Fibroblast of upper back skin (primary cell): ENCODE measurements around the gene ATP5ME.

Experiments used
- DNase-seq: peaks from one replicate; pipeline ENCODE4 v3.0.0-alpha.2; 2013

The ATP5ME gene

DNA sequence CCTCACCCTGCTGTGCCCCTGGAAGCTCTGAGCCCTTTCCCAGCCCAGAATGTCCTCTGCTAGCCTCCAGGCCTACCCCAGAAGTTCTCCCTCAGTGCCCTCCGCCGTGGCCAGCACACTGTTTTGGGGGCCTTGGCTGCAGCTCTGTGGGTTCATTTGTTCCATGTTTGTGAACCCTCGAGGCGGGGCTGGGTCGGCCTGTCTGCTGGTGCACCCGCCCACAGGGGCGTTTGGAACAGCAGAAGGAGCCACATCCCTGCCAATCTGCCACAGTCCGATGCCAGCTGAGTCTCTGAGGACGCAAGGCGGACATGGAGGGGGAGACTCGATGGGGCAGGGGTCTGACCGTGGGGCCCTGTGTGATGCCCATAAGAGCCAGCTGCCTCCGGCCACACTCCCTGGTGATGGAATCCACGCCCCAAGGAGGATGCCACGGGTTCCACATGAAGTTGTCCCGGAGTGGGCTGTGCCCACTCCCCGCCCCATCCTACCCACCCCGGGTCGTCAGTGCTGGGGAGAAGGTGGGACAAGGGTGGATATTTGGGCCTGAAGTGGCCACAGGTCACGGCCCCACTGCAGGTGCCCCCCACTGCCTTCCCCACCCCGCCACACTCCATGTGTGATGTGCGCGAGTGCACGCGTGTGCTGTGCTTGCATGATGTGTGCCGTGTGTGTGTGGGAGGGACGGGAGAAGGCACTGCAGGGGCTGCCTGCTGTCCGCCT lies 7.1 kb downstream of the ATP5ME start:
- DNase-seq, result no peak

DNA sequence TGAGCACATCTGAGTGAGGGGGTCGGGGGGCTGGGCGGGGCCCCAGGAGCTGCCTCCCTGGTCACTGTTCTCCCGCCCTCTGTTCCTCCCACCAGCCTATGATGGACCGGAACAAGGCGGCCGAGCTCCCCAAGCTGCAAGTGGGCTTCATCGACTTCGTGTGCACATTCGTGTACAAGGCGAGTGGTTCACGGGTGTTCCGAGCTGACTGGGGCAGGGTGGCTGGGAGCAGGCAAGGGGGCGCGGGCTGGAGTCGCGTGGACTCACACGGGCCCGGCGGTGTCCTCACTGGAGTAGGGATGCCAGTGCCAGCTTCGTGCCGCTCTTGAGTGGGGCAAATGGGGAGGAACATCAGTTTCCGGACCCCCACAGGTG lies 7.7 kb downstream of the ATP5ME start:
- DNase-seq, result no peak

GRCh38 chr4:665751-666435 lies 8.2 kb downstream of the ATP5ME start:
- DNase-seq, result no peak

DNA sequence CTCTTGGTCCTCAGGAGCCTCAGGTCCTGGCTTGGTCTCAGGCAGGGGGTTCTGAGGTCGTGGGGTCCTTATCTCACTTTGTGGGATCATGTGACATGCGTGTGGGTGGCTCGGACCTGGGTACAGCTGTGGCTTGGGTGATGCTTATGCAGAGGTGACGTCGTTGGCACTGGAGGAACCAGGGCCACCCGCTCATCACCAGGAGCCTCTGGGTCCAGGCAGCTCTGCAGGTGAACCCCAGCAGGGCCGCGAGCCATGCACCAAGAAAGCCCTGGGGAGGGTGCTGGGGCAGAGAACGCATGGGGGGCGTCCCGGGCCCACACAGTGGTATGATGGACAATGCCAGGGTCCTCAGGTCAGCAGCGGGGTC lies 8.7 kb downstream of the ATP5ME start:
- DNase-seq, result no peak

GRCh38 chr4:664713-665231 lies 9.3 kb downstream of the ATP5ME start:
- DNase-seq, result no peak

GRCh38 chr4:663438-664428 lies 10.3 kb downstream of the ATP5ME start:
- DNase-seq, result no peak

DNA sequence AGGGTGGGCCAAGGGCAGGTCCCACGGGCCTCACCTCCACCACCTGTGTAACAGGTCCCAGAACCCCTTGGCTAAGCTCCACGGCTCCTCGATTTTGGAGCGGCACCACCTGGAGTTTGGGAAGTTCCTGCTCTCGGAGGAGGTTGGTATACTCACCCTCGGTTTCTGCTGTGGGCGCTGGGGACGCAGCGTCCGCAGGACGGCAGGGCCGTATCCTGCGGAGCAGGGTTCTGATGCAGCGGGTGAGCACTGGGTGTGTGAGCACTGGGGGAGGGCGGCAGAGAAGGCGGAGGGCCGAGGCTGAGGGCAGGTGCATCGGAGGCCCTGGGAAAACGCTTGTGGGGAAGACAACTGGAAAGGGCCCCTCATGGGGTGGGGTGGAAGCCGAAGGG lies 11.0 kb downstream of the ATP5ME start:
- no peak for DNase-seq

DNA sequence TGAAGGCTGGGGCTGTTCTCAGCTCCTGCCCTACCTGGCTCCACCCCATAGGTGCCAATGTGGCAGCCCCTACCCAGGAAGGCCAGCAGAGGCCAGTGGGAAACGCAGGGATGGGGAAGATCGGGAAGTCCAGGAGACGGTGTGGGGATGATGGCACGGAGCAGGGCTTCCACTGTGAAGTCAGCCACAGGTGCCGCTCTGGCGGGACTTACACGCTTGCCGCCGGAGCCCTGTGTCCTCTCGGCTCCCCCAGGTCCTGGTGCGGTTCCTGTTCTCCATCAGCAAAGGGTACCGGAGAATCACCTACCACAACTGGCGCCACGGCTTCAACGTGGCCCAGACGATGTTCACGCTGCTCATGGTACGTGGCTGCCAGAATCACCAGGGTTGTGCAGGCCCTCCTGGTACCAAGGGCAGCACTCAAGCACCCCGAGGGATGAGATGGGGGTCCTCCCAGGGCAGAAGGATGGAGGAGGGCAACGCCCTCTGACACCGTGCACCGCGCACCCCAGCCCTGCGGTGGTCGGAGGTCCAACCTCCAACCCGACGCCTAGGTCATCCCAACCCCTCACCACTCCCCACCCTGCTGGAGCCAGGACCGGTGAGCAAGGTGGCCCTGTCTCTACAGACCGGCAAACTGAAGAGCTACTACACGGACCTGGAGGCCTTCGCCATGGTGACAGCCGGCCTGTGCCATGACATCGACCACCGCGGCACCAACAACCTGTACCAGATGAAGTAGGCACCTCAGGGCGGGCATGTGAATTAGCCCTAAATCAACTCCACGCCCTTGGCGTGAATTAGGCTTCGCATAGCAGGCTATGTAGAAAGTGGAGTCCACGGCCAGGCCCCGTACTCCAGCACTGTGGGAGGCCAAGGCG lies 12.0 kb downstream of the ATP5ME start:
- DNase-seq, result no peak

DNA sequence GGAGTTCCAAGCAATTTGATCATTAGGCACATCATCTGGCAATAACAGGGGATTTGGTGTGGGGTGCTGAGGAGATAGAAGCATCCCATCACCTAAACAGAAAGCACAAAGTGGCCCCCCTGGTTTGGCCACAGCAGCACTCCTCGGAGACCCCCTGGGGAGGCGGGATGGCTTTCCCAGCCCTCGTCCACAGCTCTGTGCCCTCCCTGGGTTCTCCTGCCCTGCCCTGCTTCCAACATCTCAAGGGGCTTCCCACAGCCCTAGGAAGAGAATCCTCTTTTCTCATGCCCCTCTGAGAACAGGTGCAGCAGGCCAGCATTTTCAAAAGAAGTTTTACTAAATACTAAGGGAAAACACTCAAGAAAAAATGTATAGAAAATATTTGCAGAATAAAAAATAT lies 12.8 kb downstream of the ATP5ME start:
- DNase-seq, result no peak

DNA sequence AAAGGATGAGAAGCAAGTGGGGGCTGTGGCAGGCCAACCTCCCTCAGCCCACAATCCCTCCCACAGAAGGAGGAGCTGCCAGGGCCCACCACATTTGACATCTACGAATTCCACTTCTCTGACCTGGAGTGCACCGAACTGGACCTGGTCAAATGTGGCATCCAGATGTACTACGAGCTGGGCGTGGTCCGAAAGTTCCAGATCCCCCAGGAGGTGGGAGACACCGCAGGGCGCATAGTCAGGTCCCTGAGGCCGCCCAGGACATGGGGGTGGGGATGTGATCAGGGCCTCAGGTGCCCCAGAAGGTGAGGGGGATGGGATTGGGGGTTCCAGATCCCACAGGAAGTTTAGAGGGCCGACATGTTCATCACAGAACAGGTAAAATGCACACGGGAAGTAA lies 13.7 kb downstream of the ATP5ME start:
- no peak for DNase-seq

DNA sequence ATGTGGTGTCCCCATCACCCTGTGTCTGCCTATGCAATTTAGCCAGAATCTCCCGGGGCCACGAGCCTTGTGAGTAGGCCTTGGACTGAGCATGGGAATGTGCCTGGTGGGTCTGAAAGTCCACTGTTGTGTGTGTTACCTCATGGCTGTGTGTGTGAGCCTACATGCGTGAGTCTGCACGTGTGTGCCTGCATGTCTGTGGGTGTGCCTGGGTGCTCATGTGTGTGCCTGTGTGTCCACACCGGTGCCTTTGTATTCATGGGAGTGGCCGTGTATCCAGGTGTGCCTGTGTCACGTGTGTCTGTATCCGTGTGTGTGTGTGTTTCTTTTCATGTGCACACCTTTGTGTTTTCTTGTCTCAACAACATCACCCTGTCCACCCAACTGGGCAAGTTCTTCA lies 14.2 kb downstream of the ATP5ME start:
- DNase-seq, result no peak

DNA sequence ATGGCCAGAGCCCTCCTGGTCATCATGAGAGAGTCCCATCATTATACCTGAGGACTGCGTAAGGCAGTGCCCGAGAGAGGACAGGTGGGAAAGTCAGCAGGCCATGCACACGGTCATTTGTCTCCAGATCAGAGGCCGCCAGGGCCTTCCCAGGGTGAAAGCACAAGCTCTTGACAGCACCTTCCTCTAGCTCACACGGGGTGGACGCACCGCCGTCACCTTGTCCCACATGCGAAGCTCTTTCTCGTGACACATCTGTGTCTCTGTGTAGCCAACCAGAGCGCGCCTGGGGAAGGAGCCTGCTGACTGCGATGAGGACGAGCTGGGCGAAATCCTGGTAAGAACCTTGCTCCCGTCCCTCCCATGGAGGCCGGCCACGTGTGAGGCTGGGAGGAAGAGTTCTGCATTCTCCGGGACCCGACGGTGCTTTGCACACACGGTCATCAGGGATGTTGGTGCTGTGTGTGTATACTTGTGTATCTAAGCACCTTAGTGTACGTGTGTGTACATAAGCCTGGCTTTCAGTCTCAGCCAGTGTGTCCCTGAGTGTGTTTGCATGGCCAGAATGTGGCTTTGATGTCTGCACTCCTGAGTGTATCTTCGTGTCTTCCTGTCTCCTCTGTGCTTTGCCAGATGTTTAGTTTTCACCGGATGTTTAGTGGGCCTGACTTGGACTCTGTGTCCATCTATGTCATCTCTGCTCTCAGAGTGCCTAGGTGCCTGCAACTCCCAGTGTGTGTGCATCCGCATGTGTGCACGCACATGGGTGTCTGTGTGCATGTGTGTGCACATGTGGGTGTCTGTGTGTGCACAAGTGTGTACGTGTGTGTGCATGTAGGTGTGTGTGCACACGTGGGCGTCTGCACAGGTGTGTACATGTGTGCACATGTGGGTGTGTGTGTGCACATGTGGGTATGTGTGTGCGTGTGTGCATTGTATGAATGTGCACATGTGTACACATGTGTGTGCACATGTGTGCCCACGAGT lies 15.1 kb downstream of the ATP5ME start:
- DNase-seq, result no peak

GRCh38 chr4:657834-658667 lies 16.0 kb downstream of the ATP5ME start:
- no peak for DNase-seq

DNA sequence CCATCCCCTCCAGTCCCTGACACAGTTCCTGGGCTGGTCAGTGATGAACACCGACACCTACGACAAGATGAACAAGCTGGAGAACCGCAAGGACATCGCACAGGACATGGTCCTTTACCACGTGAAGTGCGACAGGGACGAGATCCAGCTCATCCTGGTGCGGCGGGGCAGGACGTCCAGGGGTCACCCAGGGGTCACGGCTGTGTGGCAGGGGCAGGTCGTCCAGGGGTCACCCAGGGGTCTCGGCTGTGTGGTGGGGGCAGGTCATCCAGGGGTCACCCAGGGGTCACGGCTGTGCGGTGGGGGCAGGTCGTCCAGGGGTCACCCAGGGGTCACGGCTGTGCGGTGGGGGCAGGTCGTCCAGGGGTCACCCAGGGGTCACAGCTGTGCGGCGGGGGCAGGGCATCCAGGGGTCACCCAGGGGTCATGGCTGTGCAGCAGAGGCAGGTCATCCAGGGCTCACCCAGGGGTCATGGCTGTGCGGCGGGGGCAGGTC lies 16.7 kb downstream of the ATP5ME start:
- DNase-seq, result no peak

GRCh38 chr4:656436-657337 lies 17.4 kb downstream of the ATP5ME start:
- DNase-seq, result no peak

DNA sequence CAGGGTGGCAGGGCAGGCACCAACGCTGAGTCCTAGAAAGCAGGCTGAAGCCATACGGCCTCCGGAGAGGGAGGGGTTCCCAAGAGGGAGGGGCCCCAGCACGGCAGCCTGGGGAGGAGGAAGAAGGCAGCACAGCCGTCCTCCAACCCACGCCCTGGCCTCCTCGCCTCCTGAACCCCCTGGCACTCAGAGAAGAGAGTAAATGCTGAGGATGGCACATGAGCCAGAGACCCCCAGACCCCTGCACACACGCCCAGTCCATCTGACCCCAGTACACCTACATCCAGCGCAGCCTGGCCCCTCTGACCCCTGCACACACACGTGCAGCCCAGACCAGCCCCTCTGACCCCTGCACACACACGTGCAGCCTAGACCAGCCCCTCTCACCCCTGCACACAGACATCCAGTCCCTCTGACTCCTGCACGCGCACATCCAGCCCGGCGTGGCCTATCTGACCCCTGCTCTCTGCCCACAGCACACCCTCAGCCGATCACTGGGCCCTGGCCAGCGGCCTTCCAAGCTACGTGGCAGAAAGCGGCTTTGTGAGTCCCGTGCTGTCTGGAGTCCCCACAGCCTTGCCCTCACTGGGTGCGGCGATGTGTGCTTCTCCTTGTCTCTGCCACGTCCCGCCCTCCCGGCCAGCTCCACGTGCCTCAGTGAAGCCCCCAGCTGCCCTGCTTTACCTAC lies 18.5 kb downstream of the ATP5ME start:
- no peak for DNase-seq

DNA sequence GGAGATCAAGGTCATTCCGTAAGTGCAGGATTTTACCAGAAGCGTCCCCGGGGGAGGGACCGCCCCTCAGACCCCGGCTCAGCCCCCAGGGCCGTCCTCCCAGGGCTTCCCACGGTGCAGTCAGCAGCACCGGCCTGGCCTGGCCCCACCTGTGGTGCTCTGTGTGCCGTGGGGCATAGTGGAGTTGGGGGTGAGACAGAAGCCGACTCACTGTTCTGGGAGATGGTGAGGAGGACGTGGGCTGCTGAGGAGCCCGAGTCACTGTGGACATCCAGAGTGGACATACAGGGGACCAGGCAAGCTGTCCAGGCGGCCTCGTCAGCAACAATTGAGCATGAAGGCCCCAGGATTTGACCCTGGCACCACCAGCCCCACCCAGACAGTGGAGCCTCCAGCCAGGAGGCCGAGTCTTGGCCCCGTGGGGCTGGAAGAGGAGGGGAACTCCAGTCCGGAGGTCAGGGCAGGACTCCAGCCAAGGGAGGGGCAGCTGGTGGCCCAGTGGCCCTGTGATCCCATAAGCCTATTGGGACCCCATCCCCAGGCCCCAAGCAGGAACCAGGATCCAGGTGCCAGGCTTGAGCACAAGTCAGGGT lies 19.1 kb downstream of the ATP5ME start:
- DNase-seq, result no peak

GRCh38 chr4:654503-654845 lies 19.6 kb downstream of the ATP5ME start:
- no peak for DNase-seq
